ENCODE data around the gene FASN. TPM values are rescaled to one million over a fixed set of nuclear protein-coding genes. Genes with fewer than 3 reads are reported as not detected.

The FASN gene
- total RNA-seq, 1 experiment from 2014 or later, result 433 TPM

DNA sequence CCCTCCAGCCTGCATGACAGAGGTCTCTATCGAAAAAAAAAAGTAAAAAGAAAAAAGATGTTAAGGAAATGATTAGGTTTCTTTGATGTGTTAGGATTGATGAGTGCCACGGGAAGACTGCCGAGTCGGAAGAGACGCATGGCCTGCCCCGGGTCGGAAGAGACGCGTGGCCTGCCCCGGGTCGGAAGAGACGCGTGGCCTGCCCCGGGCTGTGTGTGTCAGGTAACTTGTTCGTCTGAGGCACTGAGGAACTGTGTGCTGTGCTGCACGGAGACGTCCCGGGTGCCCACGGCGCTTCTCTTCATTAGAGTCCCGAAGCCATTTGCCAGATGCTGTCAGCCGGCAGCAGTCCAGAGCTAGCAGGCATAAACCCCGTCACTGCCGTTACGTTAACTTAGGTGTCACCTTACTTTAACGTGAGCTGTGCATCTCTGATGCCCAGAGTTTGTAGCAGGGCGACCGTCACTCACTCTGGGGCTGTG, 40.5 kb upstream of the FASN start:
- no peak overlapping the region for H4K8ac ChIP-seq (replicated peaks; ENCODE audit: insufficient read length, low read depth, low read length)
- no peak overlapping the region for H3K9ac ChIP-seq (ENCODE audit: extremely low read depth, insufficient read length, low read length)
- H3K4ac ChIP-seq (ENCODE audit: low read depth, low read length), result no peak overlapping the region
- no peak overlapping the region for H2AK5ac ChIP-seq (ENCODE audit: insufficient read length, low read length)
- no peaks in the 10 kb centered on the region for H3K79me1 ChIP-seq (ENCODE audit: insufficient read depth, low read depth, low read length, poor library complexity, severe bottlenecking)
- H2BK20ac ChIP-seq (ENCODE audit: low read depth, low read length, poor library complexity, severe bottlenecking), result no peak overlapping the region
- H3K23ac ChIP-seq (ENCODE audit: insufficient read length, low read depth, low read length), result no peak overlapping the region
- H3T11ph ChIP-seq (ENCODE audit: low read length), result no peak overlapping the region
- no peak overlapping the region for H4K5ac ChIP-seq (ENCODE audit: insufficient read length, low read depth, low read length)
- H3K18ac ChIP-seq (ENCODE audit: insufficient read length, low read depth, low read length), result no peak overlapping the region
- H3K27ac Mint-ChIP-seq, result no peak overlapping the region
- no peaks in the 10 kb centered on the region for H3K79me2 ChIP-seq (ENCODE audit: insufficient read depth, low read length)
- no peak overlapping the region for H3K14ac ChIP-seq (ENCODE audit: insufficient read depth, low read length)
- DNase-seq, result no peak
- H3K4me2 ChIP-seq (ENCODE audit: insufficient read depth, insufficient read length, low read length), result no peak overlapping the region
- no peak overlapping the region for H3K27ac ChIP-seq (ENCODE audit: insufficient read length, low read depth, low read length)
- H2BK5ac ChIP-seq (ENCODE audit: insufficient read length, low read length), result no peak overlapping the region
- no peak overlapping the region for H3K56ac ChIP-seq (ENCODE audit: insufficient read length, low read depth, low read length)
- H3K4me3 Mint-ChIP-seq, result no peak overlapping the region
- no peaks in the 10 kb centered on the region for H3K27me3 ChIP-seq (ENCODE audit: insufficient read depth, low read length)
- H2AFZ ChIP-seq (ENCODE audit: low read length), result no peak overlapping the region
- no peaks in the 10 kb centered on the region; a peak in 1 of 4 replicates for H3K4me1 Mint-ChIP-seq
- no peak overlapping the region for H2BK15ac ChIP-seq (ENCODE audit: low read depth, low read length)
- no peaks in the 10 kb centered on the region for H3K9me3 ChIP-seq (ENCODE audit: control insufficient read depth, low read depth, low read length)
- no peaks in the 10 kb centered on the region for H3K4me1 ChIP-seq (ENCODE audit: insufficient read depth, low read length)
- no peak overlapping the region for H2BK120ac ChIP-seq (ENCODE audit: low read depth, low read length, poor library complexity, severe bottlenecking)
- H3K9me3 Mint-ChIP-seq, result no peaks in the 10 kb centered on the region
- no peak overlapping the region for H4K91ac ChIP-seq (ENCODE audit: insufficient read length, low read depth, low read length)
- no peak overlapping the region for H2BK12ac ChIP-seq (ENCODE audit: insufficient read length, low read depth, low read length)
- TF ChIP-seq, protein P1, sequence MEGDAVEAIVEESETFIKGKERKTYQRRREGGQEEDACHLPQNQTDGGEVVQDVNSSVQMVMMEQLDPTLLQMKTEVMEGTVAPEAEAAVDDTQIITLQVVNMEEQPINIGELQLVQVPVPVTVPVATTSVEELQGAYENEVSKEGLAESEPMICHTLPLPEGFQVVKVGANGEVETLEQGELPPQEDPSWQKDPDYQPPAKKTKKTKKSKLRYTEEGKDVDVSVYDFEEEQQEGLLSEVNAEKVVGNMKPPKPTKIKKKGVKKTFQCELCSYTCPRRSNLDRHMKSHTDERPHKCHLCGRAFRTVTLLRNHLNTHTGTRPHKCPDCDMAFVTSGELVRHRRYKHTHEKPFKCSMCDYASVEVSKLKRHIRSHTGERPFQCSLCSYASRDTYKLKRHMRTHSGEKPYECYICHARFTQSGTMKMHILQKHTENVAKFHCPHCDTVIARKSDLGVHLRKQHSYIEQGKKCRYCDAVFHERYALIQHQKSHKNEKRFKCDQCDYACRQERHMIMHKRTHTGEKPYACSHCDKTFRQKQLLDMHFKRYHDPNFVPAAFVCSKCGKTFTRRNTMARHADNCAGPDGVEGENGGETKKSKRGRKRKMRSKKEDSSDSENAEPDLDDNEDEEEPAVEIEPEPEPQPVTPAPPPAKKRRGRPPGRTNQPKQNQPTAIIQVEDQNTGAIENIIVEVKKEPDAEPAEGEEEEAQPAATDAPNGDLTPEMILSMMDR (conservative IDR thresholded peaks at IDR 0.05), result no peak
- H3K27me3 Mint-ChIP-seq (ENCODE audit: low read depth), result peaks cover 51% of the 10 kb centered on the region
- H4K20me1 ChIP-seq (ENCODE audit: control insufficient read depth, insufficient read depth, insufficient read length), result no peaks in the 10 kb centered on the region
- no peaks in the 10 kb centered on the region for H3K23me2 ChIP-seq (ENCODE audit: insufficient read length, low read depth, low read length, poor library complexity, severe bottlenecking)
- H3K36me3 Mint-ChIP-seq (ENCODE audit: insufficient read depth in 1 of 3, low read depth in 3 of 3), result peaks cover 0 to 2% (median 0%) of the 10 kb centered on the region in 3 experiments; a peak in 1 of 7 replicates
- no CpG with 5 or more reads among the region's 28 CpGs for WGBS (ENCODE audit: extremely low coverage, insufficient read length, low lambda C conversion rate)

Data from H9 (cell line).